Heart left ventricle (tissue), 13 donors: Measurements from ENCODE around the gene FGB.

Source experiments
- CTCF ChIP-seq, 12 donors: fragments of 200-600 bp; sonication (generic) in 4 of 12; IDR thresholded peaks; one replicate each; pipeline versions ENCODE4 v1.5.0 to v1.8.0; 2018 to 2022; ENCODE audit warnings: antibody characterized with exemption in 12 of 12, mild to moderate bottlenecking in 5 of 12
- POLR2A ChIP-seq, 2 donors: fragments of 450-650 bp; IDR thresholded peaks; one replicate each; pipeline ENCODE4 v1.6.1; 2017; ENCODE audit warnings: antibody characterized with exemption in 2 of 2, mild to moderate bottlenecking in 2 of 2, moderate library complexity in 2 of 2
- donor health status: ischemic (EF 13 %, LVEDD 7.1; RV severe dilation, severe dysfunction).
- donor health status: DM: no; HTN: yes; CAD: no.
- donor health status: DM: no; HTN: no; CAD: no.
- donor health status: ischemic (EF 25% LVEDD 6.9; RV normal size, moderate dysfunction).
- donor health status: ischemic (EF 25% LVEDD 5.7; RV mildly dilated, moderate dysfunction).
- donor health status: ischemic (EF 35%, LVEDD 5.7; RV mildly dilated, moderate dysfunction).
- donor health status: nonischemic (EF 11% LVEDD 7.7; RV severe dilation, severe dysfunction).
- donor health status: DM: yes; HTN: yes; CAD: no.
- donor health status: PGD.
- donor health status: ischemic (EF 29% LVEDD 5.4; RV normal size, mild dysfunction).
- donor health status: nonischemic (EF 23%, LVEDD 6.1; RV moderate dilation, normal function).

GRCh38 chr4:154584259-154584658 lies 21.4 kb downstream of the FGB start:
- no peak for TF ChIP-seq CTCF (IDR thresholded peaks at IDR 0.05)
- no peak for TF ChIP-seq POLR2A (IDR thresholded peaks at IDR 0.05)
